Measurements from ENCODE around the gene DNAAF5.

The DNAAF5 gene

DNA sequence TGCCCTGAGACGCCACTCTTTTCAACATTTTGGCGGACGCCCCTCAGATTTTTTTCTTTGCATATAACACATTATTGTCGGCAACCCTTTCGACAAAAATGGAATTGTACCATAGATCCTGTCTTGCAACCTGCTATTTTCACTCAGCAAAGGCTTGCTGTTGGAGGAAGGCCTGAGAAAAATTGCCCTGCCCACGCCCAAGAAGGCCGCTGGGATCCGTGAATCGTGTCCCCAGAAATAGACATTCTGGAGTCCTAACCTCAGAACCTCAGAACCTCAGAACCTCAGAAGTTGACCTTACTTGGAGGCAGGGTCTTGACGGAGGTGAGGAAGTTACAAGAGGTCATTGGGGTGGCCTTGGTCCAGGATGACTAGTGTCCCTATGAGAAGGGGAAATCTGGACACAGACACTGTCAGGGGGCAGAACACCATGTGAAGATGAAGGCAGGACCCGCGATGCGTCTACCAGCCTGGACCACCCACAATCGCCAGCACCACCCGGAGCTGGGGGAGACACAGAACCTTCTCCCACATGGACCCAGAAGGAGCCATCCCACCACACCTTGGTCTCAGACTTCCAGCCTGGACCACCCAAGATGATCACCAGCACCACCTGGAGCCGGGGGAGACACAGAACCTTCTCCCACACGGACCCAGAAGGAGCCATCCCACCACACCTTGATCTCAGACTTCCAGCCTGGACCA, 19.1 kb upstream of the DNAAF5 start:
- DNase-seq (ENCODE audit: low read depth), result no peak

DNA sequence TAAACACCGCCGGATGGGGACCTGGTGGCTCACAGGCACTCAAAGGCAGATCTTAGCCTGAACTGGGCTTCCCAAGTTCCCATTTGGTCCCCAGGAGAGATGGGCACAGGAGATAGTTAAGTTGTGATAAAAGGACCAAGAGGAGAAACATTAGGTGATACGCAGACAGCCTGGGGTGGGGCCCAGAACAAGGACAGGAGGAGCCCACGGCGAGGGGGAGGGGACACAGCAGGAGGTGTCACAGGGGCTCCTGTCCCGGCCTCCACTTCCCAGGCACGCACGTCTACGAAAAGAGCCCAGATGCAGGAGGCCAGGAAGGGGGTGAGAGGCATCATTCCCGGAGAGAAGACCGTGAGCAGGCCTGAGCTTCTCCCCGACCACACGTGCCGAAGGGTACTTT, 16.3 kb upstream of the DNAAF5 start:
- no peak for DNase-seq (ENCODE audit: low read depth)

DNA sequence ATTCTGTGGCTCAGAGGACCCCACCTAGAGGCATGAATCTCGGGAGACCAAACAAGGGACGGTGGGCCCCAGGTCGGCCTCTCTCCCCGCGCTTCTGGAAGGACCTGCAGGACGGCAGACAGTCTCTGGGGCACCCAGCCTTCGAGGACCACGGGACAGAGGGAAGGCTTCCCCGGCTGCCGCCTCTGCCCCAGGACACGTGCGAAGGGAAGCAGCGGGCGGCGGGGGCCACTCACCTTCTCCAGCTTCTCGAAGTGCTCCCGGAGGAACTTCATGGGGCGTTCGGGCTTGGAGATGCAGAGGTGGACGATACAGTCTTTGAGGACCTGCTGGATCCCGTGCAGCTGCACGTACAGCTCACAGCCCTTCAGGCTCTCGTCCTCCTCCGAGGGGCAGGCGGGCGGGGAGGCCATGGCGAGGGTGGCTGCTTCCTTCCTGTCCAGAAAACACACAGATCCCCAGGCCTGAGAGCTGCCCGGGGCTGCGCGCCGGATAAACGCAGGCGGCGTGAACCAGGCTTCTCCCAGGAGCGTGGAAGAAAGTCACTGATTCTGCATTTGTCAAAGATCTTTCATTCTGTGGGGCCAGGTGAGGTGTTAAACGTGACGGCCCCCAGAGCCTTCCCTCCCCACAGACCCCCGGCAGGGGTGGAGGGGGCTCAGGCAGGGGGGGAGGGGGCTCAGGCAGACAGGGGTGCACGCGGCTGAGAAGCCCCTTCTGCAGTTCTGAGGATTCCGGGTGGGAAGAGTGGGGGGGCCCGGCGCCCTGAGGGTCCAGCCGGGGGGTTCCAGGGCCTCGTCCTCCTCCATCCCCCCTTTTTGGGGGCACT, 15.2 kb upstream of the DNAAF5 start:
- no peak for DNase-seq (ENCODE audit: low read depth)

DNA sequence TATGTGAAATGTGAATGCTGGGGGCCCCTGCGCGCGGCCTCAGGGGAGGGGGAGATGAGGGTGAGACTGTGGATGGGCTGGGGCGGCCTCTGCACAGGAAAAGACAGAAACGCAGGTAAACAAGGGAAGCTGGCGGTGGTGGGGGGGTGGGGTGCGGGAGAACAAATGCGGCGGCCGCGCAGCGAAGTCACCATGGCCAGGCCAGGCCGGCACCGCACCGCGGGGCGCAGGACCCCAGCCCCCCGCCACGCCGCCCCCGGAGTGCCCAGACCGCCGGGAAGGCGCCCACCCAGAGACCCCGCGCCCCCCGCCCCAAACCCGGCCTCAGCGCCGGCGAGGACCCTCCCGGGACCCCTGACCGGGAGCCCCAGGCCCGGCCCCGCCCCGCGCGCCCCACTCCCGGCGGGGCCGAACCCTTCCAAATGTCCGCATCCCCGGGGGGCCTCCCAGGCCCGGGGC, 14.5 kb upstream of the DNAAF5 start:
- no peak for DNase-seq (ENCODE audit: low read depth)

DNA sequence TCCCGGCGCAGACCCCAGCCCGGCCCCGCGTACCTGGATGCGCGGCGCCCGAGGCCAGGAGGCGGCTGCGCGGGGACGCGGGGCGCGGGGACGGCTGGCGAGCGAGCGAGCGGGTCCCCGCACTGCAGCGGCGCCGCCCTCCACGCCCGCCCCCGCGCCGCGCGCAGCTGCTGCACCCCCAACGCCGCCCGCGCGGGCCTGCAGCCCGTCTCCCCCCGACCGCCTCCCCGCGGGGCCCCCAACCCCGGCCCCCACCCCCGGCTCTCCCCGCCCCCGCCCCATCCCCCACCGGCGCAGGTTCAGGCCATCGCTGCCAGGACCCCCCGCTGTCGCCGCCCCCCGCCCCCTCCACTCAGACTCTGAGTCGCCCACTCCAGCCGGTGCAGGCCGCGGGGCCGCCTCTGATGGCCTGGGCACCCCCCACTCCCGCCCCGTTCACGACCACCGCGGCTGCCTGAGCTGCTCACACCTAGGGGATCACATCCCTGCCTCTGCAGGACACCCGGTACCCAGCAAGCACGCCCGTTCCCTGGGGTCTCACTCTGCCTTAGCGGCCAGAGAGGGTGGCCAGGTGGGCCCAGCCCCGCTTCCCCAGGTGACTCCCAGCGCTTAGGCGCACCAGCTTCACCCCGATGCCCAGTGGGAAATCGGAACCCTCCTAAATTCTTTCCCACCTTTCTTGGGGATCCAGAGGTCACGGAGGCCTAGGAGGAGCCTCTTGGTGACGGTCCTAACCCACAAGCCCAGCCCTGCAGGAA, 13.9 kb upstream of the DNAAF5 start:
- no peak for DNase-seq (ENCODE audit: low read depth)

DNA sequence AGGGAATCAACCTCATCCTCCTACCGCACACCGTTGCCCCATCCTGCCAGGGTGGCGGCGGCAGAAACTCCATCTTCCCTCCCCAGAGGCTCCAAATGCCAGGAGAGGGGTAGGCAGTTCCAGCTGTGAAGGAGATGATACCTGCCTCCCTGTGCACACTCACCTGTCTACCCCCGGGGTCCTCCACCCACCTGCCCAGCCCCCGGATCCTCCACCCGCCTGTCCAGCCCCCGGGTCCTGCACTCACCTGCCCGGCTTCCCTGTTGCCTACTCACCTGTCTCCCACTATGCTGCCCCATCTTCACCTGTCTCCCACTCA, 13.4 kb upstream of the DNAAF5 start:
- DNase-seq (ENCODE audit: low read depth), result no peak

DNA sequence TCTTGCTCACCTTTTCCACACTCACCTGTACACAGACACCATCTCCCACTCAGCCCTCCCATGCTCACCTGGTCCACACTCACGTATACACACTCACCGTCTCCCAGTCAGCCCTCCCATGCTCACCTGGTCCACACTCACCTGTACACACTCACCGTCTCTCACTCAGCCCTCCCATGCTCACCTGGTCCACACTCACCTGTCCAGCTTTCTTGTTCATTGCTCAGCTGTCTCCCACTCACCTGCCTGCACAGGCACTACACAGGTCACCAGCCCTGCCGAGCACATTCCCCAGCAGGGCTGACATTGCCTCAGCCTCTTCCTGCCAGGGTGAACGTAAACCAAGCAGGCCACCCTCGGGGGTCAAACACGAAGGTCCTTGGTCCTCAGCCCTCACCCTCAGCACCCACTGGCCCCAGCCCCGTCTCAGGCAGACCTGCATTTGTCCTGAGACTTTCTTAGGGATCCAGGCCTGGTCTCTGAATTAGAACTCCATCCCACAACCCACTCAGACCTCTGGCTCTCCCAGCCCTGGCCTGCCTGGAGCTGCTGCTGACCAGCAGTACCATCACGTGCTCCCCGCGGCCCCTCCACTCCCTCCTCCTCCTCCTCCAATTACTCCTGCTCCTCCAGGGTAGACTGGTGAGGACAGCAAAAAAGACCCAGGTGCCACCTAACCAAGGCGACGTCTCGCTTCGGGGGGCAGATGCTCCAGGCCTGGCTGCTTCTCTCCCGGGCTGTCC, 12.8 kb upstream of the DNAAF5 start:
- no peak for DNase-seq (ENCODE audit: low read depth)

DNA sequence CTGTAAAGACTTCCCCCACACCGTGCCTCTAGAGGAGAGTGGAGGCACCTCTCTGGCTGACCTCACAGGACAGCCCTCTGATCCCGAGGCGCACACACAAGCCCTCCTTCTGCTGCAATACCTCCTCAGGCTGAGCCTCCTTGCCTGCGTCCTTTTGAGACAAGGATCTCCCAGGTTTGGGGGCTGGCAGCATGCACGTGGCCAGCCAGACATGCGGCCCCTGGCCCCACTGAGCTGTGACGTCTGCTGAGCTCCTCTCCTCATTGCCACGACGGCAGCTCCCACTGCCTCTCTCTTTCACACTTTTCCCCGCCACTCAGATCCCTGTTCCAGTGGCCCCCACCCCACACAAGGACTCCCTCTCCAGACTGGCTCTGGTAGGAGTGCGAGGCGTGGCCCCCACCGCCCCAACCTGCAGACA, 12.2 kb upstream of the DNAAF5 start:
- DNase-seq (ENCODE audit: low read depth), result no peak

DNA sequence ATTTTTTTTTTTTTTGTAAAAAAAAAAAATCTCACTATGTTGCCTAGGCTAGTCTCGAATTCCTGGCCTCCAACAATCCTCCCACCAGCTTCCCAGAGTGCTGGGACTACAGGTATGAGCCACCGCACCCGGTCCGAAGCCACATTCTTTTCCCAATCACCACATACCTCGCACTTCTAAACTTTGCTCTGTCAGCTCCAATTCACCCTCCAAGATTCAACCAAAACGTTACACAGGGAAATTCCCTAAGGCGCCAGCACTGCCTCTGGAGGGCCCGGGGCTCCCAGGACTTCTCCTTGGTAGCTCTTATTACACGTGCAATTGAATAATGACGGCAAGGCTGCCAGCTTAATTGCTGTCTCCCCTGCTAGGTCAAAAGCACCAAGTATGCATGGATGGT, 10.3 kb upstream of the DNAAF5 start:
- no peak for DNase-seq (ENCODE audit: low read depth)

DNA sequence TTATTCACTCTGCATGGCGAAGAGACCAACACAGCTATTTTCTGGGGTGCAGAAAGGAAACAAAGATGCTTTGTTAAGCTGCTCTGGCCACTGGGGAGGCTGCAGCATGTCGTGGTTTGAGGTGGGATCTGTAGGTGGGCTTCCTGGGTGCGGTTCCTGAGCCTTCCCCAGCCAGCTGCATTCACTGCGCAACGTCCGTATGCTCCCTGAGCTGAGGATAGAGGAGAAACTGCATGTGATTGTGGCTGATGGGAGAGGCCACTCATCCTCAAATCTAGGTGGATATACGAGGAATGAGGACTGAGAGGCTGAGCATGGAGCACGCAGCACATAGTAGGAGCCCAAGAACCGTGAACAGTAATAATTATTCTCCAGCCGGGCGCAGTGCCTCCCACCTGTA, 9.9 kb upstream of the DNAAF5 start:
- DNase-seq (ENCODE audit: low read depth), result no peak

DNA sequence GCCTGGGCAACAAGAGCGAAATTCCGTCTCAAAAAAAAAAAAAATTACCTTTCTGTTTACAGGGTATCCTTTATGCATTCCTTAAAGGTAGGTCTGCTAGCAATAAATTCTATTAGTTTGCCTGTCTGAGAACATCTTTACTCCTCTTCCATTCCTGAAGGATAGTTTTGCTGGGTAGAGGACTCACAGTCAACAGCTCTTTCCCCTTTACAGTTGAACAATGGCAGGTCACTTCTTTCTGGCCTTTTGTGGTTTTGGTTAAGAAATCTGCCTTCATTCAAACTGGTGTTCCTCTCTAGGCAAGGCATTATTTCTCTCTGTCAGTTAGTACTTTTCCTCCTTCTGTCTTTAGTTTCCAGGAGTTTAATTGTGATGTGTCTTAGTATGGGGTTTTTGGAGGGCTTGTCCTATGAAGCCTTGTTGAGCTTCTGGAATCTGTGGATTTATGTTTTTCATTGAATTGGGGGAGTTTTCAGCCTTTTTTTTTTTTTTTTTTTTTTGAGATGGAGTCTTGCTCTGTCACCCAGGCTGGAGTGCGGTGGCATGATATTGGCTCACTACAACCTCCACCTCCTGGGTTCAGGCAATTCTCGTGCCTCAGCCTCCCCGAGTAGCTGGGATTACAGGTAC, 4.8 kb upstream of the DNAAF5 start:
- no peak for DNase-seq (ENCODE audit: low read depth)

DNA sequence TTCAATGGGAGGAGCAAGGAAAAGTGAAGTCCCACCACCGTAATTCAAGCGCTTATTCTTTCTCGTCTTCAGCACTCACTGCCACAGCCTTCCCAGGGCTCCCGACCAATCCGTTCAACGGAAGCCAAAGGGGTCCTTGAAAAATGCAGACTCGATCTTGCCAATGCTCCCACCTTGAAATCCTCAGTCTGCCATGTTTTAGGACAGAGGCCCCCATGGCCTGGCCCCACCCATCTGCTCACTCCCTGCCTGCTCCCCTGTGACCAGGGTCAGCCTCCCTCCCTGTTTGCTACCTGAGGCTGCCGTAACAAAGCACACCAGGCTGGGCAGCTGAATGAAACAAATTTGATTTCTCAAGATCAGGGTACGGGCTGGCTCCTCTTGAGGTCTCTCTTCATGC, 3.0 kb upstream of the DNAAF5 start:
- no peak for DNase-seq (ENCODE audit: low read depth)

DNA sequence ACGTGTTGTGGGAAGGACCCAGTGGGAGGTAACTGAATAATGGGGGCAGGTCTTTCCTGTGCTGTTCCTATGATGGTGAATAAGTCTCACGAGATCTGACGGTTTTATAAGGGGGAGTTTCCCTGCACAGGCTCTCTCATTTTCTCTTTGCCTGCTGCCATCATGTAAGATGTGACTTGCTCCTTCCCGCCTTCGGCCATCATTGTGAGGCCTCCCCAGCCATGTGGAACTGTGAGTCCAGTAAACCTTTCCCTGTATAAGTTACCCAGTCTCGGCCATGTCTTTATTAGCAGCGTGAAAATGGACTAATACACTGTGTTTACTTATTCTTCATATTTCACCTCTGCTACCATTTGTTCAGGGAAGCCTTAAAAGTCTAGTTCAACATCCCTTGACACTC, 2.2 kb upstream of the DNAAF5 start:
- no peak for DNase-seq (ENCODE audit: low read depth)

DNA sequence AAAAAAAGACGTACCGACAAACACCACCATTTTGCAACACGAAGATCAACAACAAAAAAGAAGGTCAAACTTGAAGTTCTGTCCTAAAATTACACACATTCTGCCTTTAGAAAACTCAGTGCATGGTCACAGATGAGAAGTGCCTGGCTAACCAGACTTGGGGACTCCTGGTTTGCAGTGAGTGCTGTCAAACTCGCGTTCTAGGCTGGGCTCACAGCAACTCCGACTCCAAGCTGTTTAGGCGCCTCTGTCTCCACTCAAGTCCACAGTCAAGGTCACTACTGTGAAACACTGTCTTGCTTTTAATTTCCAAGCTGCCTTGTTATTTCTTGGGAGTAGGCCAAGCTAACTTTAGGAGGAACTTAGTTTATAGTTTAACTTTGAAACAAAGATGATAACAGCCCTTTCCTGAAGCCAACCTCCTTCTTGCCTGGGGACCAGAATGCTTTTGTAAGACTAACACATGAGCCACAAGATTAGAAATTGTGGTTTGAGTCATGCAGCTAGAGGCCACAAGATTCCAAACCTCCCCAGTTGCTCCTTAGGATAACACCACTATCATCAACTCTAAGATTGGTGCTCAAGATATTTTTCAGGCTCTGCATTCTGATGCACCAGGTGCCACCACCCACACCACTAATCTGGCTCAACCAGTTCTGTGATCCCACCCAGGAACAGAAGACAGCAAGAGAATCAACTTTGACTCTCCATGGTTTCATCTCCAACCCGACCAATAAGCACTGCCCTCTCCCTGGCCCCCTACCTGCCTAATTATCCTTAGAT, 1.1 kb upstream of the DNAAF5 start:
- DNase-seq (ENCODE audit: low read depth), result no peak

DNA sequence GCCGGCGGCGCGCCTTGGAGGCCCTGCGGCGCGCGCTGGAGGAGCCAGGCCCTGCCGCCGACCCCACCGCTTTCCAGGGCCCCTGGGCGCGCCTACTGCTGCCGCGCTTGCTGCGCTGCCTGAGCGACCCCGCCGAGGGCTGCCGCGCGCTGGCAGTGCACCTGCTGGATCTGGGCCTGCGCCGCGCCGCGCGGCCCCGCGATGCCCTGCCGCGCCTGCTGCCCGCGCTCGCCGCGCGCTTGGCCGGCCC, 280 bp downstream of the DNAAF5 start:
- no peak for DNase-seq (ENCODE audit: low read depth)

DNA sequence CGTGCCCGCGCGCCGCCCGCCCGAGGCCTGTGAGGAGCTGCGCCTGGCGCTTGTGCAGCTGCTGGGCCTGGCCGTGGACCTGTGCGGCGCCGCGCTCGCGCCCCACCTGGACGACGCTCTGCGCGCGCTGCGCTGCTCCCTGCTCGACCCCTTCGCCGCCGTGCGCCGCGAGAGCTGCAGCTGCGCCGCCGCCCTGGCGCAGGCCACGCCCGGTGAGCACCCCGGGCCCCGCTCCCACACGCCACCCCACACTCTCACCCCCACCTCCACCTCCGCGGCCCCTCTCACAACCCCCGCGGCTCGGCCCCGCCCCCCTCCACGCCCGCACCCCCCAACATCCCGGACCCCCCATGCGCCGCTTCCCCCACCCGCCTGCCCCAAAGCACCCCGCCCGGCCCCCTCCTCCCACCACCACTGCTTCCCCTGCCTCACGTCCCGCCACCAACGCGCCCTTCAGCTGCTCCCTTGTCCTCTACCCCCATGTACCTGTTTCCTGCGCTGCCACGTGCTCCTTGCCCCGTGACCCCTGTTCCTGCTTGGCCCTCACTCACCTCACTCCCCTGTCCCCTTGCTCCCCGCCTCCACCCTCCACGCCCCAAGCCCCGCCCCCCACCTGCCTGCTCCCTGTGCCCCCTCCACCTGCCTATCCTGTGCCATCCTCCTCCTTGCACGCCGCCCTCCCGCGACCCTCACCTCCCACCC, 756 bp downstream of the DNAAF5 start, which contains the start of gene PRKAR1B:
Gene PRKAR1B, minus strand, starts transcription at position 178 of the 702 bp plus-strand sequence. CDS start 15,776 bp downstream, outside the sequence.
- DNase-seq (ENCODE audit: low read depth), result no peak

DNA sequence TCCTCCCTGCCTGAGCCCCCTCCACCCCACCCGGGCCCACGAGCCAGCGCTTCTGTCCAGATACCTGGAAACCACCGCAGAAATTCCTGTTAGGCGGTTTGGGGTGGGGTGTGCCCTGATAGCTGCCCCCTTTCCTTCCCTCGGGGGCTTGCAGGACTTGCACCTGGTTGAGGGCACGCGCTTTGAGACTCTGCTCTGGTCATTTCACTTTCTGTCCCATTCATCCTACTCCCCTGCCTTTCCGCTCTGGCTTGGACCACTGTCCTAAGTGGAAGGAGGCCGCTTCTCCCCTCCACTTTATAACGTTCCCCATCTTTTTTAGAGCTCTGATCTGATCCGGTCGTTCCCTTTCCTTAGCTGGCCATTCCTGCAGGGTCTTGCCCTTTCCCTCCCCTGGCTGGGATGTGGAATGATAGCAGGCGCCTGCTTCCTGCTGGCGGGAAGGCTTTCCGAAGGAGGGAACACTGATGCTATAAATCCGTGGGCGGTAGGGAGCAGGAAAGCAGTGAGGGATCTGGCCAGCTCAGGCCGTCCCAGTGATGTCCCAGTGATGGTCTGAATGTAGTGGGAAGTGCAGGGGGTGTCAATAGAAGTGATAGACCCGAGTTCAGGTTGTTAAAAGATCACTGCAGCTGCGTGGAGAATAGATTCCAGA, 1.4 kb downstream of the DNAAF5 start:
- no peak for DNase-seq (ENCODE audit: low read depth)

DNA sequence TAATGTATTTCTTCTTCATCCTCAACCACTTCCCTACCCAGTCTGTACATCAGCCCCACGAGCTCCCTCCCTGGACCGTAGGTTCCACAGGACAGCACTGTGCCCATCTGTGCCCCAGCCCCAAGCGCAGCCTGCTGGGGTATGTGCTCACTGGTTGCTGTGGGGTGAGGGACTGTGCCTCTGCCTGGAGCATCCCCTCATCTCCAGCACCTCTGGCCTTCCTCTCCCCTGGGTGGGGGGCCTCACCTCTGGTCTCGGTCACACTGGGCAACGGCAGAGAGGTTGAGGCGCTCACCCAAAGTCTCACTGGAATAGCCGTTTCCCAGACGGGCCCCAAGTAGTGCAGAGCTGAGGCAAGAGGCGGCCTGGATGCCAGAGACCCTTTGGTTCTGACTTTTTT, 2.1 kb downstream of the DNAAF5 start:
- DNase-seq (ENCODE audit: low read depth), result no peak

DNA sequence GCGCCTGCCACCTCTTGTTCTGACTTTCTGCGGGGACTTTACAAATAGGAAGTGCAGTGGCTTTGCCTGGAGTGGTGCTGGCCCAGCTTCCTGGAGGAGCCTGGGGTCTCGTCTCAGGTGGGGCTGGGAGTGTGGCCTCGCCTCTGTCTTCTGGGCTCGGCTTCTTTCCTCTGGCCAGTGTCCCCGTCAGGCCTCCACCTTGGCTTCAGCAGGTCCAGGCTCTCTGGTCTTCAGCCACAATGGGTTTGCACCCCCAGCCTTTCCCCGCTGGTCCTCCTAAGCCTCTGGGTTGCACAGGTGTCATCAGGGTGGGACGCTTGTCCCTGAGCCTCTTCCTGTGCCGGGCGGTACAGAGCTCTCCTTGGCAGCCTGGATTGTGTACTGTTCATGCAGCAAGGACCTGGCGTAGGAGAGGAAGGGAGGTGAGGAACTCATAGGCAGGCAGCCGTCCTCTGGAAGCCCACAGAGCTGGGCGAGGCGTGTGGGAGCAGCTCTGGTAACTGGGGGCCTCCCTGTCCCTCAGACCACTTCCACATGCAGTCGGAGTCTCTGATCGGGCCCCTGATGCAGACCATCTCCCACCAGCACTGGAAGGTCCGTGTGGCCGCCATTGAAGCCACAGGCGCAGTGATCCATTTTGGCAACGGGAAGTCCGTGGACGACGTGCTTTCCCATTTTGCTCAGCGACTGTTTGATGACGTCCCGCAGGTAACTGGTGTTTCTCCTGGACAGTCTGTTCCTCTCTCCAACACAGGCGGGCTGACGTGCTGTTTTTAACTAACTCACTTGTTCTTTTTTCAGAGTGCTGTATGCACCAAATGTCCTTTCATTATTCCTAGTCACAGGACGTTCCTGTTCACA, 2.9 kb downstream of the DNAAF5 start:
- DNase-seq (ENCODE audit: low read depth), result no peak

Measured in fibroblast of gingiva (primary cell).